HG02884 (cell line): ENCODE results near the gene EXOC7.

Experiments
- ATAC-seq: cut with Tn5 transposase; IDR thresholded peaks from one replicate; pipeline ENCODE4 v1.9.1; 2021; ENCODE audit warnings: mild to moderate bottlenecking, moderate library complexity; ENCODE audit not compliant: unreplicated experiment

Gene EXOC7

GRCh38 chr17:76122431-76123190 lies 19.0 kb upstream of the EXOC7 start:
- no peak for ATAC-seq

DNA sequence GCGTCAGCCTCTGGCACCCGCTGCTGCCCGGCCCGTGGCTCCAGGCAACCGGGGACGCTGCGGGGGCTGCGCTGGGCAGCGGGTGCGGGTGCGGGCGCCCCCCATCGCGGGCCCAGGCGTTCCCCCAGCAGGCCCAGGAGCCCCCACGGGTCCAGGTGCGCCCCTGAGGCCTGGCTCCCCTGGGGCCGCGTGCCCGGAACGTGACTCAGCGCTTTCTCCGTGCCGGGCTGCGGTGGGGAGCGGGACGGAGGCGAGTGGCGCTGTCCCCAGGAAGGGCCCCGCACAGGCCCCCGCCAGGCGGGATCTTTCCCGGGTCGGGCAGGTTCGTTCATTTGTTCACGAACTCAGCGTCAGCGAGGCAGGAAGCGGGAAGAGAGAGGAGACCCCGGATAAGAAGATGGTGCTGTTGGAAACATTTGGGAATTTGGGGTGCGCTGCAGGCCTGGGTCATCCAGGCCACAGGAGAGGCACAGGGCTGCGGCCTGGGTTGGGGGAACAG lies 18.4 kb upstream of the EXOC7 start:
- ATAC-seq: no peak

DNA sequence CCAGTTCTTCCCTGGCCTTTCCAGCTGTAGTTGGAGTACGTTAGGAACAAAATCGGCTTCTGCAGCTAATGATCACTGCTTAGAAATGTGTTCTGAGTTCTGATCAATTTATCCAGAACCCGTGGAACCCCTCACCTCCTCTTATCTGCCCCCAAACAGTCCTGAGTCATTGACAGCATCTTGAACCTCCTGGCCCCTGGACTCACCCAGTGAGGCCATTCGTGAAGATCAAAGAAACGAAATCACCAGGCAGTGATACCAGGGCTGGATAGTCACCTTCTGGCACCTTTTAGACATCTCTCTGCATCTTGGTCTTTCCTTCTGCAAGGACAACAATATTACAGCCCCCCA lies 17.0 kb upstream of the EXOC7 start:
- ATAC-seq: no peak

DNA sequence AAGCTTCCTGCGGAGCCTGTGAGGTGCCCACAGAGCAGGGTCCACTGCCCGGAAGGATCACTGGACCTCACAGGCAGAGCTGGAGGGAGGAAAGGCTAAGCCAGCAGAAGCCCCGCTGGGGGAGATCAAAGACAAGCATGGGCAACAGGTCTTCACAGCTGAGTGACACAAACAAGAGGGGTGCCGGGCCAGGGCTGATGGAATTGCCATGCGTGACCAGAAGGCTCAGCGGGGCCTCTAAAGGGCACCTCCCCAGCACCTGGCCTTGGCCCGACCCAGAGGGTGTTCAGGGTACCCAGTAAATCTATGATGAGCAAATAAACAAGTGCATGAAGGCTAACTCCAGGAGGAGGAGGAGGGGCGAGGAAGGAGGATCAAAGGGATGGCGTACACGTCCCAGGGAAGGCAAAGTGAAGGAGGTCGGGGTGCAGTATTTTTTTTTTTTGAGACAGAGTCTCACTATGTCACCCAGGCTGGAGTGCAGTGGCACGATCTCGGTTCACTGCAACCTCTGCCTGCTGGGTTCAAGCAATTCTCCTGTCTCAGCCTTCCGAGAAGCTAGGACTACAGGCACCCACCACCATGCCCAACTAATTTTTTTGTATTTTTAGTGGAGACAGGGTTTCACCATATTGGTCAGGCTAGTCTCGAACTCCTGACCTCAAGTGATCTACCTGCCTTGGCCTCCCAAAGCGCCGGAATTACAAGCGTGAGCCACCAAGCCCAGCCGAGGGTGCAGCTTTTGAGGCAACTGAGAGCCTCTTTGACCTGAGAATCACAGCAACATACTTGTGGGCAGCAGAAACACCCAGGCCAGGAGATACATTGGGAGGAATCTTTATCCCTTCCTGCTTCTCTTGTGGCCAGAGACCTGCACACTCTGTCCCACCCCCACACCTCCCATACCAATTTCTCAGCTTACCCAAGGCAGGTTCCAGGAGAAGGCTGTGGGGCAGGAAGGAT lies 16.1 kb upstream of the EXOC7 start:
- no peak for ATAC-seq

DNA sequence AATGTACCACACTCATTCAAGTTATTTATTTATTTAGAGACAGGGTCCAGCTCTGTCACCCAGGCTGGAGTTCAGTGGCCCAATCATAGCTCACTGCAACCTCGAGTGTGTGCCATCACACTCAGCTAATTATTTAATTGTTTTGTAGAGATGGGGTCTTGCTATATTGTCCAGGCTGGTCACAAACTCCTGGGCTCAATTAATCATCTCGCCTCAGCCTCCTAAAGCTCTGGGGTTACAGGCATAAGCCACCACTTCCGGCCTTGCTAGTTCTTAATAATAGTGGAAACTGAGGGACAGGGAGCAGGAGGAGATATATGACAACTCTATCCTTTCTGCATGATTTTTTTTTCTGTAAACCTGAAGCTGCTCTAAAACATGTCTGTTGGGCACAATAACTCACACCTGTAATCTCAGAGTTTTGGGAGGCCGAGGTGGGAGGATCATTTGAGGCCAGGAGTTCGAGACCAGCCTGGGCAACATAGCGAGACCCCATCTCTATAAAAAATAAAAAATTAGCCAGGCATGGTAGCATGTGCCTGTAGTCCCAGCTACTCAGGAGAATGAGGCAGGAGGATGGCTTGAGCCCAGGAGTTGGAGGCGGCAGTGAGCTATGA lies 11.7 kb upstream of the EXOC7 start:
- no peak for ATAC-seq

- no peak for ATAC-seq
Measured at GRCh38 chr17:76111956-76112355, 8.4 kb upstream of the EXOC7 start.

DNA sequence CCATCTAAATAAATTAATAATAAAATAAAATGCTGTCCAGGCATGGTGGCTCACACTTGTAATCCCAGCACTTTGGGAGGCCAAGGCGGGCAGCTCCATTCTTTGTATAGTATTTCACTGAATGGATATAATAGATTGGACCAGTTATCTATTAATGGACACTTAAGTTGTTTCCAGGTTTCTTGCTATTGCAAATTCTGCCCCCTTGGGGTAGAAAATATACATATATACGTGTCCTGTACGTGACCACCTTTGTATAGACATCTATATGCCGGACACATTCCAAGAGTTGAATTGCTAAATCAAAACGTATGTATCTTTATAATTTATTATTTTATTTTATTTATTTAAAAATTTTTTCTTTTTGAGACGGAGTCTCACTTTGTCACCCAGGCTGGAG lies 3.9 kb upstream of the EXOC7 start:
- no peak for ATAC-seq

DNA sequence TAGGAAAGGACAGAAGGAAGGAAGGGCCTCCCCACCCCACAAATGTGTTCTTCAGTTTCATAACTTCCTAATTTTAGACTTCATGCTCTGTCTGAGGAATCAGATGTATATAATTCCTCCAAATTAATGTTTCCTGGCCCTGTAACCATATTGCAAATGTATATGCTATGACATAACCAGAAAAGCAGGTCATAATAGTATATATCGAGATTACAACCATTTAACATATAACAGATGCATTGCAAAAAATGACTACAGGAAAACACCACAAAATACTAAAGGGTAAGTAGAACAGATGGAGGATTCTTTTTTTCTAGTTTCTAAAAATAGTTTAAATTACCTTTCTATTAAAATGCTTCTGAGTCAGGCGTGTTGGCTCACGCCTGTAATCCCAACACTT lies 3.1 kb upstream of the EXOC7 start:
- ATAC-seq: no peak

DNA sequence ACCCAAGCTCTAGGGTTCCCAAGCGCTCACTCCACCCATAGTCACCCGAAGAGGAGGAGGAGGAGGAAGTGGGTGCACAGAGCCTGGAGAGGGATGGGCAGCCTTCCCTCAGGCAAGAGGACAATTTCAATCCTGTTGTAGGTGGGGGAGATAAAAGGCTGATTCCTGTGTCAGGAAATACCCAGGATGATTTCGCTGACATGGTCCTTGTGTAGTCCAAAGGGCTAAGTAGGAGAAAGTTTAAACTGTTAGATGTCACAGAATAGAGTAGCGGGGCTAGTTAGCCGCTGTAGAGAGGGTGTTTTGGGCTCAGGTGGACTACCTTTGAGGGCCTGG lies 1.3 kb upstream of the EXOC7 start:
- no peak for ATAC-seq

DNA sequence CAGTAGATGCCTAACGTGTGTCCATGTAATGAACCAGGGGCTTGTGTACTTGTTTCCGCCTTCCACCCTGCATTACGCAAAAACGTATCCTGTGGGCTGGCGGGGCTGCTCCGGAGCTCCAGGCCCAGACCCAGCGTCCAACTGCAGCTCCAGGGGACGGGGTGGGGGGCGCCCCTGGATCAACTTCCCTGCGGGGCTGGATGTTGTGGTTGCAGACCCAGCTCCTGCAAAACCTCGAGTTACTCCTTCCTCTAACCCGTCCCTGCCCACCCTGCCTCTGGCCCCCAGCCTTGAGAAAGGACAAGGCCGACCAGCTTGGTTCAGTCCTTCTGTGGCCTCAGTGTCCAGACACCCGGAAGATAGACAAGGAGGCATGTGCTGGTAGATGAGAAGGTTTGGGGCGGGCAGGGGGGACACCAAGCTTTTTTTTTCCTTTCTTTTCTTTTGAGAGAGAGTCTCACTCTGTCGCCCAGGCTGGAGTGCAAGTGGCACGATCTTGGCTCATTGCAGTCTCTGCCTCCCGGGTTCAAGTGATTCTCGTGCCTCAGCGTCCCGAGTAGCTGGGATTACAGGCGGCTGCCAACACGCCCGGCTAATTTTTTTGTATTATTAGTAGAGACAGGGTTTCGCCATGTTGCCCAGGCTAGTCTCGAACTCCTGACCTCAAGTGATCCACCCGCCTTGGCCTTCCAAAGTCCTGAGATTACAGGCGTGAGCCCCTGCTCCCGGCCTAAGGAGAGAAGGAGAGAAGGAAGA lies 731 bp upstream of the EXOC7 start:
- ATAC-seq: no peak

DNA sequence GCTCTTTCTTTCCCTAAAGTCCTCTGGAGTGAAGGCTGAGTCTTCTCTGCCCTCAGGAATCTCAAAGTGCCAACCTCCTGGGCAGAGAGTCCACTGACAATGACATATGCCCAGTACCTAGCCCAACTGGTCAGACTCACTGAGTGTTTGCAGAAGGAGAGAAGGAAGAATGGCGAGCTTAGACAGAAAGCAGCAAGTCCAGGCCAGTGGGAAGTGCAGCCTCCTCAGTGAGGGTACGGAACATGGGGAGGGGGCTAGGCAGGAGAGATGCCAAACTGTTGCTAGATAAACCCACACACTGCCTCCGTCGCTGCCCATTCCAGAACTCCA lies 678 bp downstream of the EXOC7 start:
- ATAC-seq: no peak

DNA sequence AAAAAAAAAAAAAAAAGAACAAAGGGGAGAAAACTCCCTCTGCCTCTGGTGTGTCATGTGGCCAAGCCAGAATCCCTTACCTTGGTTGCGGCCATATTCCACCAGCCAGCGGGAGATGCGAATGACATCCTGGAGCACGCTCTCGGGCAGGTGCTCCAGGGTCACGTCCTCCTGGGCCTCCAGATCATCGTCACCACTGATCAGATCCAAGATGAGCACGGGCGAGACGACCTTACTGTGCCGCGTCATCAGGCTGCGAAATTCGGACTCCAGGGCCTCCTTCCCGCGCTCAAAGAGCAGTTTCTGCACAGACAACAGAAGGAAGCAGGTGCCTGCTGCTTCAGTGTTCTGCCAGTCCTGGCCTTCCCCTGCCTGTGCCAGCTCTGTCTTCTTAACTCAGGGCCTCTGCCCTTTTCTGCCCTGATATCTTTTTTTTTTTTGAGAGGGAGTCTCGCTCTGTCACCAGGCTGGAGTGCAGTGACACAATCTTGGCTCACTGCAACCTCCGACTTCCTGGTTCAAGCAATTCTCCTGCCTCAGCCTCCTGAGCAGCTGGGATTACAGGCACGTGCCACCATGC lies 5.8 kb downstream of the EXOC7 start:
- ATAC-seq: no peak

DNA sequence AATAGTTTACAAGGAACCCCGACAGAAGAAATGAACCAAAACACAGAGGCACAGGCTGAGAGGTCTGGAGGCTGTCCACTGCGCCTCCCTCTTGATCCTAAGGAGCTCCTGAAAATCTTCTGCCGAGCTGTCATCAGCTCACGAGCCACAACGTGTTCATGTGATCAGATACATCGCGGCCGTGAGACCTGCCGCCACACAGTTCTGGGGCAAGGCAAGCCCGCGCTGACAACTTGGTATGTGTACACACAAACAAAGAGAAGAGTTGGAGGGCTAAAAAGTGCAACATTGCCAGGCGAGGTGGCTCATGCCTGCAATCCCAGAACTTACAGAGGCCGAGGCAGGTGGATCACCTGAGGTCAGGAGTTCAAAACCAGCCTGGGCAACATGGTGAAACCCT lies 7.6 kb downstream of the EXOC7 start:
- no peak for ATAC-seq

GRCh38 chr17:76094046-76094445 lies 9.5 kb downstream of the EXOC7 start:
- ATAC-seq: no peak

- no peak for ATAC-seq
Measured at GRCh38 chr17:76092526-76093413, 10.8 kb downstream of the EXOC7 start.

DNA sequence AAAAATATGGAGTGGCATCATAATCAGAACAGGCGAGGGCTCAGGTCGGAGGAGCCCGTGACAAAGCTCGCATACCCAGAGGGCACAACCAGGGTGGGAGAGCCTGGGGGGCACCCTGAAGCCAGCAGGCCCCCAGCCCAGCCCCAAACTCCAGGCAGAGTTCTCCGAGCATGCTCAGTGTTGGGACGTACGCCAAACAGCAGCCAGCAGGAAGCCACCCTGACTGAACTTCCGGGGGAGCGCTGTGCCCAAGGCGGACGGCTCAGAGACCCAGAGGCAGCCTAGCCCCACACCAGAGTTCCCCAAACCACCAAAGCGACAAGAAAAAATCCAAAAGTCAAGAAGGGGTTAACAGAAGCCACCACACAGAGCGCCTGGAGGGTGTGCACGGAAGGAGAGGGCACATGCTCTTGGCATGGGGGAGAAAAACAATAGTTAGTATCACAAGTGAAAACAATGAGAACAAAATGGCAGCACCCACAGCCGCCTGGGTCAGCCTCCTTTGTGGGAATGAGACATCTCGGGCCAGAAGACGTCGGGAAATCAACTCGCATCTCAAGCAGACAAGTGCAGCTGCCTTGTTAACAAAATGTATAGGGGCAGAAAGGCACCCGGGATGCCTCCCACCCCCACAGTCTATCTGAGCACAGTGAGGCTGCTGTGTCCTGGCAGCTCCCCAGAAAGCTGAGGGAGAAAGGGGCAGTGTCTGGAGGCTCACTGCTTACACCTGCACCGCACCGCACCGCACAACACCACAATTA lies 11.9 kb downstream of the EXOC7 start:
- no peak for ATAC-seq

- ATAC-seq: no peak
Measured at GRCh38 chr17:76090517-76091129, 13.0 kb downstream of the EXOC7 start.

- no peak for ATAC-seq
Measured at GRCh38 chr17:76089680-76090516, 13.7 kb downstream of the EXOC7 start.
